K562 (cell line): ENCODE results near the gene TOM1L2. TPM values are rescaled to one million over a fixed set of nuclear protein-coding genes. Genes with fewer than 3 reads are reported as not detected.

Experiments used
- ATAC-seq: fragments of 200-7000 bp; cut with Tn5 transposase; 3 replicates; pipeline ENCODE4 v1.9.1; 2020; ENCODE audit warnings: moderate library complexity
- BruUV-seq: library from RNA; stranded (reverse); fragments of 400-500 nt; replicated peaks from 2 replicates; lab custom pipeline; 2021; lab: Mats Ljungman, UMichigan
- CTCF ChIA-PET: fragments of 300-600 bp; formaldehyde crosslinking; extraction: SDS; loops from one replicate; lab custom pipeline; 2021; ENCODE audit warnings: low intra/inter-chr PET ratio; lab: Yijun Ruan, JAX
- POLR2A ChIA-PET: fragments of 300-600, 350-650 bp; sonication (Branson Sonifier 250); formaldehyde crosslinking; extraction: SDS; loops from one replicate; lab custom pipeline; 2021; ENCODE audit warnings: antibody characterized with exemption, inconsistent platforms; lab: Yijun Ruan, JAX
- DNase-seq, 4 experiments: peaks; one replicate each; pipeline versions ENCODE4 v3.0.0 to v3.0.0-alpha.2; 2011 to 2018; ENCODE audit warnings: low spot score in 3 of 4, mixed read lengths in 3 of 4; ENCODE audit errors: extremely low read depth in 1 of 4
- FAIRE-seq: peaks from 2 replicates; lab custom pipeline; 2011; peaks lifted over from hg19 to GRCh38; lab: Jason Lieb, UNC
- H2AFZ ChIP-seq: 2 replicates; pipeline ENCODE4 v1.6.0; 2011; ENCODE audit warnings: low read depth, low read length, control low read depth, inconsistent platforms
- H3K27ac ChIP-seq: fragments of 200-600 bp; 3 replicates; pipeline ENCODE4 v1.8.0; 2011; ENCODE audit warnings: low read depth, mild to moderate bottlenecking, control low read depth, inconsistent platforms, low read length, moderate library complexity, mixed read lengths; ENCODE audit errors: extremely low read depth
- H3K27me3 ChIP-seq, 2 experiments: fragments of 300-600 bp in 1 of 2; 2 replicates in 1 of 2; 3 replicates in 1 of 2; pipeline versions ENCODE4 v1.6.0 to v1.8.0; 2011; ENCODE audit warnings: inconsistent platforms in 2 of 2, low read length in 2 of 2, mild to moderate bottlenecking in 1 of 2, mixed read lengths in 1 of 2, moderate library complexity in 1 of 2; ENCODE audit not compliant: control insufficient read depth in 2 of 2, insufficient read depth in 2 of 2
- H3K36me3 ChIP-seq: fragments of 300-600 bp; 3 replicates; pipeline ENCODE4 v1.8.0; 2011; ENCODE audit warnings: mild to moderate bottlenecking, low read length, inconsistent platforms; ENCODE audit not compliant: control insufficient read depth, insufficient read depth
- H3K4me1 ChIP-seq, 2 experiments: fragments of 200-600 bp in 1 of 2; replicated peaks in 1 of 2; 2 replicates in 1 of 2; 3 replicates in 1 of 2; pipeline versions ENCODE4 v1.5.1 to v1.8.0; 2011; ENCODE audit warnings: inconsistent platforms in 2 of 2, low read length in 2 of 2, mild to moderate bottlenecking in 1 of 2, mixed read lengths in 1 of 2, moderate library complexity in 1 of 2; ENCODE audit not compliant: control insufficient read depth in 2 of 2, insufficient read depth in 2 of 2
- H3K4me2 ChIP-seq: 2 replicates; pipeline ENCODE4 v1.6.1; 2011; ENCODE audit warnings: low read length, control low read depth, inconsistent platforms, mixed read lengths; ENCODE audit not compliant: insufficient read depth
- H3K4me3 ChIP-seq: fragments of 200-600 bp; sonication (generic), shearing (Covaris generic); 2 replicates; pipeline ENCODE4 v1.5.1; 2016; ENCODE audit warnings: control low read depth, inconsistent platforms
- H3K79me2 ChIP-seq: fragments of 200-600 bp; 3 replicates; pipeline ENCODE4 v1.8.0; 2011; ENCODE audit warnings: low read length, inconsistent platforms; ENCODE audit not compliant: control insufficient read depth, insufficient read depth
- H3K9ac ChIP-seq, 2 experiments: 2 replicates each; pipeline versions ENCODE4 v1.6.0 to v1.6.1; 2011; ENCODE audit warnings: low read depth in 2 of 2, low read length in 2 of 2, control low read depth in 1 of 2, inconsistent platforms in 1 of 2, mild to moderate bottlenecking in 1 of 2, mixed read lengths in 1 of 2; ENCODE audit not compliant: insufficient read depth in 1 of 2
- H3K9me1 ChIP-seq: one replicate; pipeline ENCODE4 v1.6.0; 2011; ENCODE audit warnings: inconsistent platforms, mild to moderate bottlenecking, low read length, moderate library complexity; ENCODE audit not compliant: control insufficient read depth, insufficient read depth
- H3K9me3 ChIP-seq: replicated peaks from 2 replicates; pipeline ENCODE4 v1.5.1; 2011; ENCODE audit warnings: low read depth, low read length, inconsistent platforms; ENCODE audit not compliant: control insufficient read depth, insufficient read depth
- H4K20me1 ChIP-seq: replicated peaks from 2 replicates; pipeline ENCODE4 v1.6.1; 2011; ENCODE audit warnings: low read length, inconsistent platforms, mixed read lengths; ENCODE audit not compliant: control insufficient read depth, insufficient read depth
- E2F4 ChIP-seq: sonication (generic); formaldehyde crosslinking; IDR thresholded peaks from 2 replicates; pipeline ENCODE4 v1.8.0; 2022; ENCODE audit warnings: mild to moderate bottlenecking, low read depth, missing genetic modification reagents
- ETV6 ChIP-seq, 3 experiments: fragments of 150-350 bp in 1 of 3; sonication (generic) in 1 of 3; formaldehyde crosslinking in 1 of 3; IDR thresholded peaks; 2 replicates each; pipeline versions ENCODE4 v1.6.1 to v1.8.0; 2014 to 2022; ENCODE audit warnings: borderline replicate concordance in 2 of 3, low read depth in 2 of 3, antibody characterized with exemption in 1 of 3, low read length in 1 of 3, mild to moderate bottlenecking in 1 of 3, missing genetic modification reagents in 1 of 3
- REST ChIP-seq, 2 experiments: fragments of 450-650 bp; formaldehyde crosslinking in 1 of 2; IDR thresholded peaks; 2 replicates each; pipeline versions ENCODE4 v1.4.0 to v1.6.1; 2014 to 2020; ENCODE audit warnings: mild to moderate bottlenecking in 2 of 2, borderline replicate concordance in 1 of 2, low read depth in 1 of 2
- SOX6 ChIP-seq: fragments of 450-650 bp; IDR thresholded peaks from 2 replicates; pipeline ENCODE4 v1.6.1; 2014; ENCODE audit warnings: mild to moderate bottlenecking
- SRSF9 ChIP-seq: fragments of 200-400 bp; formaldehyde crosslinking; IDR thresholded peaks from 2 replicates; pipeline ENCODE4 v1.6.1; 2017; ENCODE audit warnings: low read depth, low read length, borderline replicate concordance
- ZBTB26 ChIP-seq: fragments of 450-650 bp; formaldehyde crosslinking; IDR thresholded peaks from 2 replicates; pipeline ENCODE4 v1.4.0; 2022; ENCODE audit warnings: missing genetic modification characterization
- ZFP1 ChIP-seq: fragments of 450-650 bp; formaldehyde crosslinking; IDR thresholded peaks from 2 replicates; pipeline ENCODE4 v1.4.0; 2020; ENCODE audit warnings: mild to moderate bottlenecking, mixed read lengths
- ZNF740 ChIP-seq, 3 experiments: fragments of 200-800 bp in 1 of 3; sonication (Bioruptor generic) in 1 of 3; sonication (generic) in 1 of 3; formaldehyde crosslinking in 1 of 3; IDR thresholded peaks; 2 replicates each; pipeline versions ENCODE4 v1.6.1 to v1.8.0; 2016 to 2022; ENCODE audit warnings: mild to moderate bottlenecking in 2 of 3, missing compliant biosample characterization in 2 of 3, missing genetic modification characterization in 2 of 3, missing genetic modification reagents in 1 of 3
- ZNF778 ChIP-seq: fragments of 450-650 bp; formaldehyde crosslinking; IDR thresholded peaks from 2 replicates; pipeline ENCODE4 v1.4.0; 2020; ENCODE audit warnings: mild to moderate bottlenecking, moderate library complexity
- WGBS: fragments of 100-300 bp; shearing (Covaris generic); methylation state at CpG from one replicate; pipeline ENCODE4 v1.1.6; 2016; ENCODE audit warnings: low coverage, mixed read lengths; ENCODE audit not compliant: insufficient coverage; ENCODE audit errors: missing lambda C conversion rate; 5-methylcytosine and 5-hydroxymethylcytosine counted together
- in situ Hi-C: fragments of 300-500 bp; cut with MboI; formaldehyde crosslinking; loops from 4 replicates; pipeline ENCODE4 v1.15.0; 2018; ENCODE audit warnings: inconsistent platforms, mixed read lengths
- intact Hi-C: fragments of 100-400 bp; cut with micrococcal nuclease; formaldehyde crosslinking; loops from 2 replicates; pipeline ENCODE4 v1.14.2; 2022
- polyA plus RNA-seq, 8 experiments: library from polyadenylated mRNA; depleted of rRNA in 4 of 8; stranded (reverse) in 5 of 8; unstranded in 3 of 8; fragments of >200 nt; fragmentation: Nextera tagmentation in 2 of 8; fragmentation: Illumina TruSeq in 1 of 8; extraction: Ambion mirVana in 2 of 8; extraction: Trizol in 1 of 8; gene quantifications; 2 replicates each; pipeline versions ENCODE4 v1.2.1 to v1.2.3, GENCODE V29; 2011 to 2014; ENCODE audit warnings: inconsistent platforms in 1 of 8, missing spikeins in 1 of 8
- total RNA-seq, 7 experiments: library from RNA; depleted of rRNA in 6 of 7; stranded (reverse); fragments of >200 nt in 6 of 7; fragmentation: Illumina TruSeq in 2 of 7; extraction: Trizol in 2 of 7; gene quantifications; 2 replicates each; pipeline versions ENCODE4 v1.2.1 to v1.2.3, GENCODE V29; 2011 to 2021; ENCODE audit warnings: low replicate concordance in 1 of 7

The TOM1L2 gene
- total and polyA plus RNA-seq, 9 of the 15 experiments (the other 6 are each of a cell fraction or from before 2014, with no cell fraction given), result 0.07 to 6.0 (median 2.5) TPM

- no peak for ATAC-seq
- BruUV-seq, result no TSS peak
- 34% methylated on average over 2 of the region's 2 CpGs for WGBS
- intact Hi-C loops, result no loop called here
- DNase-seq, result no peak
- POLR2A ChIA-PET, result interaction anchor here (0.8 to 2.5 kb wide), 2 partner anchors 13 to 24 kb away, joined by 4 to 10 read pairs; no protein-coding TSS in a partner anchor
- FAIRE-seq, result no peak
- in situ Hi-C loops, result no loop called here
- no peaks in the 10 kb centered on the region for H3K36me3 ChIP-seq
- H3K9me1 ChIP-seq, result no peaks in the 10 kb centered on the region
- CTCF ChIA-PET, result no interaction called here
- H2AFZ ChIP-seq, result no peak overlapping the region
- no peak overlapping the region for H3K27ac ChIP-seq
- no peaks in the 10 kb centered on the region for H3K9me3 ChIP-seq
- H3K4me2 ChIP-seq, result no peak overlapping the region
- H4K20me1 ChIP-seq, result 0 out of 2 replicates have a peak, but pooled peaks cover 3% of the 10 kb centered on the region
- peaks cover 0 to 9% of the 10 kb centered on the region in 2 experiments; a peak in 3 of 5 replicates for H3K4me1 ChIP-seq
- no peak overlapping the region for H3K4me3 ChIP-seq
- H3K79me2 ChIP-seq, result no peaks in the 10 kb centered on the region
- H3K27me3 ChIP-seq, result no peaks in the 10 kb centered on the region
- H3K9ac ChIP-seq, result no peak overlapping the region
- TF ChIP-seq ZNF778 (CRISPR knock-in tag), result no peak
- no peak for TF ChIP-seq SOX6
- TF ChIP-seq ZNF740 (CRISPR knock-in tag; IDR thresholded peaks at IDR 0.05), result no peak
- TF ChIP-seq ZNF740 (tag; IDR thresholded peaks at IDR 0.05), result no peak
- no peak for TF ChIP-seq REST (IDR thresholded peaks at IDR 0.05; ENCODE audit: borderline replicate concordance)
- TF ChIP-seq REST (CRISPR knock-in tag; IDR thresholded peaks at IDR 0.05; ENCODE audit: low read depth), result no peak
- no peak for TF ChIP-seq ETV6 (IDR thresholded peaks at IDR 0.05; ENCODE audit: borderline replicate concordance in 1 of 2, low read depth in 2 of 2, low read length in 1 of 2)
- TF ChIP-seq ETV6 (CRISPR knock-in tag; IDR thresholded peaks at IDR 0.05; ENCODE audit: borderline replicate concordance), result no peak
- TF ChIP-seq ZFP1 (CRISPR knock-in tag), result no peak
- TF ChIP-seq ZBTB26 (CRISPR knock-in tag), result no peak
- TF ChIP-seq E2F4 (CRISPR knock-in tag), result no peak
- no peak for TF ChIP-seq SRSF9
These were observed 41.0 kb downstream of the TOM1L2 start for GRCh38 chr17:17931159-17931558.
